Ammon's horn (tissue), 1 donor: ENCODE data around the gene MRPS24.
"Not testable (repeated sequence)": the region's sequence is repeated elsewhere in the genome, so short reads cannot be mapped to it uniquely, and the experiment has no call there.

Source experiments
- DNase-seq: peaks from one replicate; pipeline ENCODE4 v3.0.0-alpha.2; 2016; ENCODE audit warnings: low spot score

The MRPS24 gene

GRCh38 chr7:43838201-43838658 lies 31.1 kb downstream of the MRPS24 start:
- no peak for DNase-seq

DNA sequence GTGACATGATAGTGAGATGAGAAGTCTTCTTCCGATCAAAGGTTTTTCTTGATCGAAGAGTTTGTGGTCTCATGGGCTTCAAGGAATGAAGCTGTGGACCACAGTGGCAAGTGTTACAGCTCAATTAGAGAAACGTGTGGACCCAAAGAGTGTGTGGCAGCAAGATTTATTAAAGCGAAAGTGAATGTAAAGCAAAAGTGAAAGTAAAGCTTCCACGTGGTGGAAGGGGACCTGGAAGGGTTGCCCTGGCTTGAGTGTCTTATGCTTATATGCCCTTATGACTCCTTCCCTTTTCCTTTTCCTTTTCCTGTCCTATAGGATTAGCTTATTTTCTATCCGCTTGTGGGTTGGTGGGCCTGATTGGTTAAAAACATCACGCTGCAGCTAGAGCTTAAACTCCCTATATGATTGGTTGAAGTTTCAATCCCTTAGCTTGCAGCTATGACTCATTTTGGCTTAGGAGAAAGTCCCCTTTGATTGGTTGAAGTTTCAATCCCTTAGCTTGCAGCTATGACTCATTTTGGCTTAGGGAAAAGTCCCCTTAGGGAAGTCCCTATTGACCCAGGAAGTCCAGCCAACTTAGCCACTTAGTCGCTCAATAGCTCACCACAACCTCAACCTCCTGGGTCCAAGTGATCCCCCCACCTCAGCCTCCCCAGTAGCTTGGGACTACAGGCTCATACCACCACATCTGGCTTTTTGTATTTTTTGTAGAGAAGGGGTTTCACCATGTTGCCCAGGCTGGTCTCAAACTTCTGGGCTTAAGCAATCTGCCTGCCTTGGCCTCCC lies 34.7 kb downstream of the MRPS24 start:
- DNase-seq = no peak

DNA sequence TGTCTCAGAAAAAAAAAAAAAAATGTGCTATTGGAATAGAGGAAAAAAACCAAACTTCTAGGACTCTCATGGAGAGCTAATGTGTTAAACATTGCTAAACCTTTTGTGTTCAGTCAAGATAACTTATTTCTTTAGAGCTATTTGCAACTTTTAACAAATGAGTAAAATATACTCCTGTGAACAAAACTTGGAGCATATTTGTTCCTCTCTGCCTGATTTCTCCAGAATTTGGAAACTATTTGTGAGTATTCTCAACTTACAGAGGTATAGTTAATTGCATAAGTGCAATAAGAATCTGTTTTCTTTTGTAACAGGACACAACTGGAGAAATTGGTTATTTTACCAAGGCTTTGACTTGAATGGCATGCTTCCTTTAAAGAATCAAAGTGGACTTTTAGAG lies 38.4 kb downstream of the MRPS24 start:
- DNase-seq = not testable (repeated sequence)

DNA sequence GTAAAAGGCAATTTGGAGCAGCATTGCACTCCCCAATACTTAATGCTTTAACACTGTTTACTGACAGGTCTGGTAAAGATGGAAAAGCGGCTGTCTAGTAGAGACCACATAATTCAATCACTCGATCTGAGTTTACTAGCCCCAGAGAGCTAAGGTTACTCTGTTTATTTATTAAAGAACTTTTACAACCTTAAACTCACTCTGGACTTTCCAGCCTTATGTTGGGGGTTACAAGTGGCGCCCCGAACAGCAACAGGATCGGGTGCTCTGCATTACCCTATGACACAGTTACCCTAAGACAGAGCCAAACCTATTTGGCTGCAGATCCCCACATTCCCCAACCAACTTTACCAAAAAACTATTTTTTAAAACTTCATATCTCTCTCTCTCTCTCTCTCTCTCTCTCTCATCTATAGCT lies 43.9 kb downstream of the MRPS24 start:
- no peak for DNase-seq

DNA sequence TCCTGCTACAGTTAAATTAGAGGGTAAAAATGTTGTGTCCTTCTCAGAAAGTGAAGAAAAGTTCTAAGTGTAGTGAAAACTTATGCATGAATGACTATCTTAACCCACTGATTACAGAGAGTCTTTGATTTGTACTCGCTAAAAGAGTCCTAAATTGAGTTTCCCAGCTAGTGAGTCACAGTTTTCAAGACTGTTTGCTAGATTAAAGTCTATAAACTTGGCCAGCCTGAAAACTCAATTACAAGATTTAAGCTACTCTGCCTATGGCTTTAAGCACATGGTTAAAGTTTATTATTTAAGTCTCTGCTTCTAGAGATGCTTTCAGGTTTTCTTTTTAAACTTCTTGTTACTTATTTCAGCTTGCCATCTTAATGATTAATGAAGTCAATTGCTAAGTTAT lies 44.4 kb downstream of the MRPS24 start:
- no peak for DNase-seq

DNA sequence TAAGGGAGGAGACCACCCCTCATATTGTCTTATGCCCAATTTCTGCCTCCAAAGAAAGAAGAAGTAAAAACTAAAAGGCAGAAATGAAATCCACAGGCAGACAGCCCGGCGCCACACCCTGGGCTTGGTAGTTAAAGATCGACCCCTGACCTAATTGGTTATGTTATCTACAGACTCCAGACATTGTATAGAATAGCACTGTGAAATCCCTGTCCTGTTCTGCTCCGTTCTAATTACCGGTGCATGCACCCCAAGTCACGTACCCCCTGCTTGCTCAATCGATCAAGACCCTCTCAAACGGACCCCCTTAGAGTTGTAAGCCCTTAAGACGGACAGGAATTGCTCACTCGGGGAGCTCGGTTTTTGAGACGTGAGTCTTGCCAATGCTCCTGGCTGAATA lies 44.8 kb downstream of the MRPS24 start:
- DNase-seq = not testable (repeated sequence)

DNA sequence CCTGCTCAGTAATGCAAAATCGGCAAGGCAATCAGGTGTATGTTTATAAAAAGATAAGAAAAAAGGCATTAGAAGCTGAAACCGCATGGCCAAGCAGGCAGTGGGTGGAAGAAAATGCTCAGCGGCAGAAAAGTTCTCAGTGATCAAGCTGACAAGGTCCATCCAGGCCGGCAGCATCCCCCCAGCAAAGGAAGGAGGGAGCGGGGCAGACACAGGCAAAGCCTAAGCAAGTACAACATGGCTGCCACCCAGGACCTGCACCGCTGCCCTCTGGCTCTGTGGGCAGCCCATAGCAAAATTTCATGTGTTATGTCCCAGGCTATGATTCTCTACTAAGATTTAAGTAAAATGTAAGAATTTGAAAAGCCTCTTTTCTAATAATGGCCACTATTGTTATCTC lies 45.4 kb downstream of the MRPS24 start:
- no peak for DNase-seq

DNA sequence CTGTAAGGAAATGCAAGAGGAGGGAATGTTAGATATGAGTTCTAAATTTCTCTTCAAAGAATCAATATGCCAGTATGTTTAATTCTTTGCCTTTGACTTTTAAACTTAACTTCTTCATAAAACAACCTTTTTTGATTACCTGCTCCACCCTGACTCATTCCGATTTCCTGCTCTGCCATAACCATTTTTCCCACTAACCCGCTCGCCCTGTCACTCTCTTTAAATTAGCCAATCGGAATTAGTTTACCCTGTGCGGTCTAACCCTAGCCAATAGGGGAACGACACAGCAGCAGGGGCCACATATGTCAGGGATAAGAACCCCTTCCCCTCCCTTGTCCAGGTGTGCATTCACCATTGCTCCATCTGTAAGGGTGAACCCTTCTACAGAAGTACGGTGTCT lies 45.9 kb downstream of the MRPS24 start:
- DNase-seq = not testable (repeated sequence)
